Gastroesophageal sphincter (tissue), 4 donors: ENCODE results near the gene NOL6. TPM values are rescaled to one million over a fixed set of nuclear protein-coding genes. Genes with fewer than 3 reads are reported as not detected.

Source experiments
- ATAC-seq: fragments of 150-250 bp; one replicate; pipeline ENCODE4 v1.9.1; 2016; ENCODE audit warnings: mild to moderate bottlenecking, moderate library complexity
- H3K27ac ChIP-seq, 4 donors: fragments of 200-600 bp; sonication (generic) in 3 of 4; 1 replicate in 3 of 4; 2 replicates in 1 of 4; pipeline ENCODE4 v1.5.1; 2016 to 2019
- H3K27me3 ChIP-seq: fragments of 200-600 bp; sonication (generic); one replicate; pipeline ENCODE4 v1.5.1; 2019
- H3K36me3 ChIP-seq, 2 donors: fragments of 200-600 bp; sonication (generic); one replicate each; pipeline ENCODE4 v1.5.1; 2019; ENCODE audit warnings: control low read depth in 1 of 2
- H3K4me1 ChIP-seq, 3 donors: fragments of 200-600 bp; sonication (generic); 1 replicate in 2 of 3; 2 replicates in 1 of 3; pipeline ENCODE4 v1.5.1; 2016 to 2019; ENCODE audit warnings: control low read depth in 2 of 3
- H3K4me3 ChIP-seq, 2 donors: fragments of 200-600 bp; sonication (generic); one replicate each; pipeline ENCODE4 v1.5.1; 2019; ENCODE audit warnings: mild to moderate bottlenecking in 1 of 2, moderate library complexity in 1 of 2
- H3K9me3 ChIP-seq, 3 donors: fragments of 200-600 bp; sonication (generic); one replicate each; pipeline ENCODE4 v1.5.1; 2017 to 2019; ENCODE audit warnings: control low read depth in 2 of 3
- CTCF ChIP-seq, 4 experiments: fragments of 200-600 bp in 2 of 4; fragments of 450-650 bp in 2 of 4; sonication (generic) in 1 of 4; IDR thresholded peaks; one replicate each; pipeline ENCODE4 v1.5.1; 2017 to 2019; ENCODE audit warnings: antibody characterized with exemption in 4 of 4, mild to moderate bottlenecking in 2 of 4, moderate library complexity in 2 of 4
- EP300 ChIP-seq: sonication (generic); formaldehyde crosslinking; IDR thresholded peaks from one replicate; pipeline ENCODE4 v1.6.1; 2017; ENCODE audit warnings: antibody characterized with exemption, mild to moderate bottlenecking
- POLR2A ChIP-seq, 2 donors: fragments of 450-650 bp; IDR thresholded peaks; one replicate each; pipeline ENCODE4 v1.6.1; 2017; ENCODE audit warnings: antibody characterized with exemption in 2 of 2, mild to moderate bottlenecking in 2 of 2, moderate library complexity in 1 of 2
- POLR2AphosphoS5 ChIP-seq: sonication (generic); formaldehyde crosslinking; IDR thresholded peaks from one replicate; pipeline ENCODE4 v1.6.1; 2017; ENCODE audit warnings: antibody characterized with exemption
- WGBS, 2 donors: methylation state at CpG; one replicate each; pipeline ENCODE4 v1.1.5; 2018; ENCODE audit warnings: low coverage in 1 of 2; 5-methylcytosine and 5-hydroxymethylcytosine counted together
- total RNA-seq, 4 donors: library from RNA; depleted of rRNA; stranded (reverse); fragments of >200 nt; gene quantifications; one replicate each; pipeline ENCODE4 v1.1.0, GENCODE V29; 2016

Gene NOL6
- total RNA-seq, 4 donors from 2014 or later = 9.0 to 21.4 (median 16.1) TPM

- H3K36me3 ChIP-seq = no peaks in the 10 kb centered on the region
- 93% methylated on average over 3 of the region's 8 CpGs; no CpG with 5 or more reads in 1 of the 2 donors for WGBS, 2 donors
- H3K4me1 ChIP-seq = peaks cover 0 to 11% (median 0%) of the 10 kb centered on the region in 3 donors
- H3K9me3 ChIP-seq = no peaks in the 10 kb centered on the region
- no peak for ATAC-seq
- H3K4me3 ChIP-seq = no peak overlapping the region
- H3K27me3 ChIP-seq = peaks cover 6% of the 10 kb centered on the region
- no peak for TF ChIP-seq POLR2AphosphoS5
- no peak for TF ChIP-seq CTCF (IDR thresholded peaks at IDR 0.05)
- no peak for TF ChIP-seq POLR2A (IDR thresholded peaks at IDR 0.05)
- no peak for TF ChIP-seq EP300
- H3K27ac ChIP-seq = no peak overlapping the region
Observed at GRCh38 chr9:33418090-33418489, 55.6 kb downstream of the NOL6 start.

GRCh38 chr9:33416996-33417395 lies 56.7 kb downstream of the NOL6 start:
- TF ChIP-seq EP300 = no peak
- no peak for TF ChIP-seq POLR2A (IDR thresholded peaks at IDR 0.05)
- no peak for TF ChIP-seq POLR2AphosphoS5
- TF ChIP-seq CTCF (IDR thresholded peaks at IDR 0.05) = no peak
- Histone ChIP-seq H3K27me3 (peaks cover 6% of the 10 kb centered on the region), H3K4me1 (peaks cover 0 to 11% (median 0%) of the 10 kb centered on the region in 3 donors), H3K4me3 (no peak overlapping the region), H3K9me3 (no peaks in the 10 kb centered on the region), H3K27ac (no peak overlapping the region), H3K36me3 (no peaks in the 10 kb centered on the region)
- no peak for ATAC-seq
- WGBS, 2 donors = 47% methylated on average over 3 of the region's 5 CpGs; no CpG with 5 or more reads in 1 of the 2 donors

GRCh38 chr9:33415501-33416038 lies 58.2 kb downstream of the NOL6 start:
- TF ChIP-seq POLR2AphosphoS5 = no peak
- TF ChIP-seq CTCF (IDR thresholded peaks at IDR 0.05) = peak in 3 of 4 experiments; percentile 70 to 81 (median 74)
- TF ChIP-seq EP300 = no peak
- TF ChIP-seq POLR2A (IDR thresholded peaks at IDR 0.05) = no peak
- 20 to 23% methylated on average over 1 to 9 of the region's 9 CpGs for WGBS, 2 donors
- peaks cover 0 to 11% (median 0%) of the 10 kb centered on the region in 3 donors for H3K4me1 ChIP-seq
- H3K9me3 ChIP-seq = no peaks in the 10 kb centered on the region
- ATAC-seq = peak; percentile 54
- H3K36me3 ChIP-seq = no peaks in the 10 kb centered on the region
- H3K4me3 ChIP-seq = no peak overlapping the region
- H3K27me3 ChIP-seq = peaks cover 6% of the 10 kb centered on the region
- no peak overlapping the region for H3K27ac ChIP-seq

GRCh38 chr9:33414889-33415500 lies 58.7 kb downstream of the NOL6 start:
- no peak overlapping the region for H3K27ac ChIP-seq
- no peak for TF ChIP-seq EP300
- no peak for TF ChIP-seq CTCF (IDR thresholded peaks at IDR 0.05)
- no peak for TF ChIP-seq POLR2AphosphoS5
- peaks cover 6% of the 10 kb centered on the region for H3K27me3 ChIP-seq
- no peaks in the 10 kb centered on the region for H3K36me3 ChIP-seq
- WGBS, 2 donors = 53% methylated on average over 2 of the region's 13 CpGs; no CpG with 5 or more reads in 1 of the 2 donors
- H3K4me3 ChIP-seq = no peak overlapping the region
- H3K4me1 ChIP-seq = peaks cover 0 to 11% (median 0%) of the 10 kb centered on the region in 3 donors
- H3K9me3 ChIP-seq = no peaks in the 10 kb centered on the region
- peak; percentile 27 for ATAC-seq

GRCh38 chr9:33414268-33414667 lies 59.5 kb downstream of the NOL6 start:
- WGBS, 2 donors = 26 to 34% methylated on average over 2 to 3 of the region's 3 CpGs
- H3K27ac ChIP-seq = no peak overlapping the region
- TF ChIP-seq POLR2A (IDR thresholded peaks at IDR 0.05) (no peak), CTCF (IDR thresholded peaks at IDR 0.05) (no peak), EP300 (no peak), POLR2AphosphoS5 (no peak)
- peaks cover 6% of the 10 kb centered on the region for H3K27me3 ChIP-seq
- no peaks in the 10 kb centered on the region for H3K36me3 ChIP-seq
- no peak overlapping the region for H3K4me3 ChIP-seq
- H3K4me1 ChIP-seq = peaks cover 0 to 11% (median 0%) of the 10 kb centered on the region in 3 donors
- no peak for ATAC-seq
- H3K9me3 ChIP-seq = no peaks in the 10 kb centered on the region
